Measurements from ENCODE around the gene BRMS1. TPM values are rescaled to one million over a fixed set of nuclear protein-coding genes. Genes with fewer than 3 reads are reported as not detected.

Gene BRMS1
- total RNA-seq, 2 experiments from 2014 or later = 35.7 to 35.9 TPM

DNA sequence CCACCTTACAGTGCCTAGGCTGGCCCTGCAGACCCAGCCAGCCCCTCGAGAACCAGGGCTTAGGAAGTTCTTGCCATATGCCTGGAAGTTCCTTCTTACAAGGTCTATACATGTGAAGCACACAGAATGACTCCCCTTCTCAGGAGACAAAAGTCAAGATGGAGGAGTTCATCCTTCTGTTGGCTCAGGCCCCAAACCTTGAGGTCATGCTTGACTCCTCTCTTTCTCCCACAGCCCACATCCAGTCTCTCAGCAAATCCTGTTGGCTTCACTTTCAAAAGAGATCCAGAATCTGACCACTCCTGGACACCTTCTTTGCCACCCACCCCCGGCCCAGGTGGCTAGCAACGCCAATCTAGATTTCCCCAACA lies 26.3 kb downstream of the BRMS1 start:
- intact Hi-C loops (cut with micrococcal nuclease) = no loop called here
- DNase-seq (no peak), ATAC-seq (no peak)
- H3K9me3 Mint-ChIP-seq = peaks cover 6% of the 10 kb centered on the region
- POLR2A ChIA-PET = interaction anchor here (0.9 to 6.9 kb wide), 7 partner anchors 8 to 38 kb away, joined by 3 to 38 read pairs (median 6); partner anchors contain the start of genes BRMS1, RIN1 and YIF1A
- TF ChIP-seq, protein P1, sequence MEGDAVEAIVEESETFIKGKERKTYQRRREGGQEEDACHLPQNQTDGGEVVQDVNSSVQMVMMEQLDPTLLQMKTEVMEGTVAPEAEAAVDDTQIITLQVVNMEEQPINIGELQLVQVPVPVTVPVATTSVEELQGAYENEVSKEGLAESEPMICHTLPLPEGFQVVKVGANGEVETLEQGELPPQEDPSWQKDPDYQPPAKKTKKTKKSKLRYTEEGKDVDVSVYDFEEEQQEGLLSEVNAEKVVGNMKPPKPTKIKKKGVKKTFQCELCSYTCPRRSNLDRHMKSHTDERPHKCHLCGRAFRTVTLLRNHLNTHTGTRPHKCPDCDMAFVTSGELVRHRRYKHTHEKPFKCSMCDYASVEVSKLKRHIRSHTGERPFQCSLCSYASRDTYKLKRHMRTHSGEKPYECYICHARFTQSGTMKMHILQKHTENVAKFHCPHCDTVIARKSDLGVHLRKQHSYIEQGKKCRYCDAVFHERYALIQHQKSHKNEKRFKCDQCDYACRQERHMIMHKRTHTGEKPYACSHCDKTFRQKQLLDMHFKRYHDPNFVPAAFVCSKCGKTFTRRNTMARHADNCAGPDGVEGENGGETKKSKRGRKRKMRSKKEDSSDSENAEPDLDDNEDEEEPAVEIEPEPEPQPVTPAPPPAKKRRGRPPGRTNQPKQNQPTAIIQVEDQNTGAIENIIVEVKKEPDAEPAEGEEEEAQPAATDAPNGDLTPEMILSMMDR (IDR thresholded peaks at IDR 0.05) = no peak
- peak overlapping the region; percentile 96 for H3K27ac Mint-ChIP-seq
- CTCF ChIA-PET = interaction anchor here (0.7 to 10.2 kb wide), 4 partner anchors 8 to 96 kb away, joined by 3 to 149 read pairs (median 72); partner anchors contain the start of gene RIN1
- no peaks in the 10 kb centered on the region for H3K27me3 Mint-ChIP-seq
- peak overlapping the region; percentile 80 for H3K4me3 Mint-ChIP-seq
- H3K36me3 Mint-ChIP-seq (ENCODE audit: low read depth) = peaks cover 12% of the 10 kb centered on the region
- H3K4me1 Mint-ChIP-seq (ENCODE audit: low read depth) = peaks cover 61% of the 10 kb centered on the region

DNA sequence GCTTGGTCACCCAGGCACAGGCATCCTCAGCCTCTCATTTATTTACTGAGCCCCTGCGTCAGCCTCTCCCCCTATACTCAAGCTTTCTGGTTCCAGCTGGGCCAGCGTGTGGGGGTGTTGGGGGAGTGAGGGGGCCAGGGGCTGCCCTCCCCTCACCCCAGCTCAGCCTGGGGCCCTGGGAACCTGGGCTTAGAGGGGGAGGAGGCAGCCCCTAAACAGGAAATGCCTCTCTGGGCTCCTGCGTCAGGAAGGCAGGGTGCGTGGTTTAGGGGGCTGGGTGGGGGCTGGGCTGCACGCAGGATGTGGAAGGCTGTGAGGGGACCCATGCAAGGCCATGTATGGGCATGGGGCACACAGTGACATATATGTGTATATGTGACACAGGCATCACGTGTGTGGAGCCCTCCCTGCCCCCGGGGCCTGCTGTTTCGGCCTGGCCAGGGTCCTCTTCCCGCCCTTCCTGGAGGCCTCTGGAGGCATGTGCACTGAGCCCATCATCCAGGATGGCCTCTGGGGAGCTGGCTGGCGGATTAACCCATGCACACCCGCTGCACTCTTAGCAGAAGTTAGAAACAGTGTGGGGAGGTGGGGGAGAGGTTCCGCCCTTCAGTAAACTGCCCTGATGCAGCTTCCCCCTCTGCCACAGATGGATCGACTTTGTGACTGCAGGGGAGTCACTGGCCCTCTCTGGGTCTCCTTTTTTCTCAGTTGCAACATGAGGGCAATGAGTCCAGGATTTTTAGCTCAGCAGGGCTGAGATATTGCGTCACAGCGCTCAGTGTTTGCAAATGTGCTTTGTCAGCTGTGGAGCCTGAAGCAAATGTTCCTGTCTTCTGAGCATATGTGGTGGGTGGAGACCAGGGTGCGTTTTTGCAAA lies 26.9 kb downstream of the BRMS1 start:
- ATAC-seq (peak; percentile 75), DNase-seq (peak; percentile 95)
- TF ChIP-seq, protein P1 (IDR thresholded peaks at IDR 0.05) = no peak
- intact Hi-C loops (cut with micrococcal nuclease) = no loop called here
- Mint-ChIP-seq H3K27me3 (no peaks in the 10 kb centered on the region), H3K9me3 (peaks cover 6% of the 10 kb centered on the region), H3K4me3 (peak overlapping the region; percentile 80), H3K4me1 (ENCODE audit: low read depth) (peaks cover 56% of the 10 kb centered on the region), H3K27ac (peak overlapping the region; percentile 96), H3K36me3 (ENCODE audit: low read depth) (peaks cover 12% of the 10 kb centered on the region)
- ChIA-PET POLR2A (interaction anchor here (0.7 to 6.9 kb wide), 9 partner anchors 9 to 428 kb away, joined by 3 to 38 read pairs (median 4); partner anchors contain the start of genes BRMS1, CCDC85B, RIN1 and YIF1A), CTCF (interaction anchor here (0.7 to 10.2 kb wide), 7 partner anchors 9 to 95 kb away, joined by 3 to 149 read pairs (median 3); partner anchors contain the start of gene RIN1)

DNA sequence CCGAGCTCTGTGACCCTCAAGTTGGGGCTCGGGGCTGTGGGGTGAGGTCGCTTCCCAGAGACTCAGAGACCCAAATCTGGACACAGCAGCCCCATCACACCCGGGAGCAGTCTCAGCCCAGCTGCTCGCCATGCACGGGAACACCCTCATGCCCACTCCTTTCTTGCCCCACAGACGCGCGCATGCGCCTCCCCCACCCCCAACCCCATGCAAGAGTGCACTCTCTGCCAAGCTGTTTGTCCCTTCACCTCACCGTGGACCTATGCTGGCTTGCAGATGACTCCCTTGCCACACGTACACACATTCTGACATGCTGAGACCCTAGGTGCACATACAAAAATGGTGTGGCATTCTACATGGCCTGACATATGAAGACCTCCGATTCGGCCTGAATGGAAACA lies 27.6 kb downstream of the BRMS1 start:
- peak; percentile 17 for ATAC-seq
- peak; percentile 82 for DNase-seq
- H3K9me3 Mint-ChIP-seq = peaks cover 6% of the 10 kb centered on the region
- ChIA-PET CTCF (interaction anchor here (1.0 to 10.2 kb wide), 6 partner anchors 9 to 69 kb away, joined by 3 to 149 read pairs (median 8); partner anchors contain the start of gene RIN1), POLR2A (interaction anchor here (0.5 to 6.9 kb wide), 12 partner anchors 9 to 484 kb away, joined by 3 to 38 read pairs (median 3); partner anchors contain the start of genes B4GAT1, BRMS1, CCDC85B and RIN1)
- TF ChIP-seq, protein P1 (IDR thresholded peaks at IDR 0.05) = no peak
- no peaks in the 10 kb centered on the region for H3K27me3 Mint-ChIP-seq
- intact Hi-C loops (cut with micrococcal nuclease) = no loop called here
- peak overlapping the region; percentile 96 for H3K27ac Mint-ChIP-seq
- H3K36me3 Mint-ChIP-seq (ENCODE audit: low read depth) = peaks cover 12% of the 10 kb centered on the region
- peaks cover 52% of the 10 kb centered on the region for H3K4me1 Mint-ChIP-seq (ENCODE audit: low read depth)
- H3K4me3 Mint-ChIP-seq = peak overlapping the region; percentile 80

DNA sequence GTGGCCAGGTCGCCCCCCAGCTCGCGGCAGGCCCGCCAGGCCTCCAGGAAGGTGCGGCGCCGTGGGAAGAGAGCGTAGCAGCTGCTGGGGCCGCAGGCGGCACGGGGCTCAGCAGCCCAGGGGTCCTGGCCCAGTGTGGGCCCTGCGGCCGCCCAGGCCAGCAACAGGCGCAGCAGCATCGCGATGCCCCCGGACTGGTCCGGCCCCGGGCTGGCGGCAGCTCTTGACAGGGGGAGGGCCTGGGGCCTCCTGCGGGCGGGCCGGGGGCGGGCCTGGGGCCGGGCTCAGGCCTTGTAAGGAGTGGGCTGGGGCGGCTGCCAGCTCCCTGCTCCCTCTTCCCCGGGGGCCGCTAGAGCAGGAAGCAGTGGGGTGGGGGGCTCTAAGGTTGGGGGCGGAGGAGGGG lies 28.1 kb downstream of the BRMS1 start, which contains the start of gene CD248:
CD248 (minus strand) TSS at position 196 of the 403 bp plus-strand sequence; CDS start at position 179, 17 bp downstream.
- Mint-ChIP-seq H3K4me3 (peak within 1 kb of the TSS; percentile 80), H3K27me3 (no peaks in the 10 kb centered on the region), H3K36me3 (ENCODE audit: low read depth) (peaks cover 12% of the 10 kb centered on the region), H3K9me3 (peaks cover 6% of the 10 kb centered on the region), H3K27ac (peak within 1 kb of the TSS; percentile 97), H3K4me1 (ENCODE audit: low read depth) (peaks cover 49% of the 10 kb centered on the region)
- TF ChIP-seq, protein P1 (IDR thresholded peaks at IDR 0.05) = no peak
- ChIA-PET CTCF (interaction anchor here (1.0 to 10.2 kb wide), 5 partner anchors 10 to 69 kb away, joined by 3 to 149 read pairs (median 12); partner anchors contain the start of gene RIN1), POLR2A (interaction anchor here (0.5 to 6.9 kb wide), 7 partner anchors 10 to 484 kb away, joined by 3 to 38 read pairs (median 3); partner anchors contain the start of genes B4GAT1, BRMS1, RIN1 and SNX32)
- intact Hi-C loops (cut with micrococcal nuclease) = no loop called here
- DNase-seq (peak; percentile 56), ATAC-seq (no peak)

Measured in activated CD8-positive, alpha-beta T cell treated with anti-CD3 and anti-CD28 coated beads for 36 hours (primary cell).